ENCODE data around the gene YAP1. TPM values are rescaled to one million over a fixed set of nuclear protein-coding genes. Genes with fewer than 3 reads are reported as not detected.

YAP1 gene
- polyA plus RNA-seq, 1 donor from 2014 or later = 0.46 TPM

GRCh38 chr11:102201776-102202175 is 91.5 kb downstream of the YAP1 start:
- Histone ChIP-seq H3K9ac (ENCODE audit: low read length) (no peak overlapping the region), H3K9me3 (ENCODE audit: low read length) (no peaks in the 10 kb centered on the region), H2AFZ (ENCODE audit: low read depth, low read length) (no peak overlapping the region), H3K9me2 (ENCODE audit: insufficient read depth, low read length) (no peaks in the 10 kb centered on the region), H3K79me2 (replicated peaks; ENCODE audit: insufficient read depth, low read length) (no peaks in the 10 kb centered on the region), H3K36me3 (ENCODE audit: insufficient read depth, low read length) (no peaks in the 10 kb centered on the region), H3K4me3 (ENCODE audit: low read length) (no peak overlapping the region), H3K4me2 (ENCODE audit: low read length) (no peak overlapping the region), H4K20me1 (ENCODE audit: insufficient read depth) (no peaks in the 10 kb centered on the region), H3F3A (ENCODE audit: insufficient read depth, low read length, poor library complexity, severe bottlenecking) (no peaks in the 10 kb centered on the region), H3K27ac (ENCODE audit: low read length) (no peak overlapping the region), H3K27me3 (ENCODE audit: insufficient read depth, low read depth, low read length) (no peaks in the 10 kb centered on the region)
- TF ChIP-seq, protein P1, sequence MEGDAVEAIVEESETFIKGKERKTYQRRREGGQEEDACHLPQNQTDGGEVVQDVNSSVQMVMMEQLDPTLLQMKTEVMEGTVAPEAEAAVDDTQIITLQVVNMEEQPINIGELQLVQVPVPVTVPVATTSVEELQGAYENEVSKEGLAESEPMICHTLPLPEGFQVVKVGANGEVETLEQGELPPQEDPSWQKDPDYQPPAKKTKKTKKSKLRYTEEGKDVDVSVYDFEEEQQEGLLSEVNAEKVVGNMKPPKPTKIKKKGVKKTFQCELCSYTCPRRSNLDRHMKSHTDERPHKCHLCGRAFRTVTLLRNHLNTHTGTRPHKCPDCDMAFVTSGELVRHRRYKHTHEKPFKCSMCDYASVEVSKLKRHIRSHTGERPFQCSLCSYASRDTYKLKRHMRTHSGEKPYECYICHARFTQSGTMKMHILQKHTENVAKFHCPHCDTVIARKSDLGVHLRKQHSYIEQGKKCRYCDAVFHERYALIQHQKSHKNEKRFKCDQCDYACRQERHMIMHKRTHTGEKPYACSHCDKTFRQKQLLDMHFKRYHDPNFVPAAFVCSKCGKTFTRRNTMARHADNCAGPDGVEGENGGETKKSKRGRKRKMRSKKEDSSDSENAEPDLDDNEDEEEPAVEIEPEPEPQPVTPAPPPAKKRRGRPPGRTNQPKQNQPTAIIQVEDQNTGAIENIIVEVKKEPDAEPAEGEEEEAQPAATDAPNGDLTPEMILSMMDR (IDR thresholded peaks at IDR 0.05; ENCODE audit: poor library complexity, severe bottlenecking) = no peak
- TF ChIP-seq MXI1 (conservative IDR thresholded peaks at IDR 0.05; ENCODE audit: poor library complexity, severe bottlenecking) = no peak
- TF ChIP-seq RAD21 (conservative IDR thresholded peaks at IDR 0.05) = no peak
- no peak for TF ChIP-seq TAF1 (IDR thresholded peaks at IDR 0.05; ENCODE audit: low read depth)
- TF ChIP-seq EZH2 (IDR thresholded peaks at IDR 0.05; ENCODE audit: borderline replicate concordance, insufficient read depth, low read length, poor library complexity, severe bottlenecking) = no peak
- TF ChIP-seq POLR2AphosphoS5 (IDR thresholded peaks at IDR 0.05) = no peak
- TF ChIP-seq SMC3 (conservative IDR thresholded peaks at IDR 0.05; ENCODE audit: poor library complexity) = no peak
- TF ChIP-seq, protein P2, sequence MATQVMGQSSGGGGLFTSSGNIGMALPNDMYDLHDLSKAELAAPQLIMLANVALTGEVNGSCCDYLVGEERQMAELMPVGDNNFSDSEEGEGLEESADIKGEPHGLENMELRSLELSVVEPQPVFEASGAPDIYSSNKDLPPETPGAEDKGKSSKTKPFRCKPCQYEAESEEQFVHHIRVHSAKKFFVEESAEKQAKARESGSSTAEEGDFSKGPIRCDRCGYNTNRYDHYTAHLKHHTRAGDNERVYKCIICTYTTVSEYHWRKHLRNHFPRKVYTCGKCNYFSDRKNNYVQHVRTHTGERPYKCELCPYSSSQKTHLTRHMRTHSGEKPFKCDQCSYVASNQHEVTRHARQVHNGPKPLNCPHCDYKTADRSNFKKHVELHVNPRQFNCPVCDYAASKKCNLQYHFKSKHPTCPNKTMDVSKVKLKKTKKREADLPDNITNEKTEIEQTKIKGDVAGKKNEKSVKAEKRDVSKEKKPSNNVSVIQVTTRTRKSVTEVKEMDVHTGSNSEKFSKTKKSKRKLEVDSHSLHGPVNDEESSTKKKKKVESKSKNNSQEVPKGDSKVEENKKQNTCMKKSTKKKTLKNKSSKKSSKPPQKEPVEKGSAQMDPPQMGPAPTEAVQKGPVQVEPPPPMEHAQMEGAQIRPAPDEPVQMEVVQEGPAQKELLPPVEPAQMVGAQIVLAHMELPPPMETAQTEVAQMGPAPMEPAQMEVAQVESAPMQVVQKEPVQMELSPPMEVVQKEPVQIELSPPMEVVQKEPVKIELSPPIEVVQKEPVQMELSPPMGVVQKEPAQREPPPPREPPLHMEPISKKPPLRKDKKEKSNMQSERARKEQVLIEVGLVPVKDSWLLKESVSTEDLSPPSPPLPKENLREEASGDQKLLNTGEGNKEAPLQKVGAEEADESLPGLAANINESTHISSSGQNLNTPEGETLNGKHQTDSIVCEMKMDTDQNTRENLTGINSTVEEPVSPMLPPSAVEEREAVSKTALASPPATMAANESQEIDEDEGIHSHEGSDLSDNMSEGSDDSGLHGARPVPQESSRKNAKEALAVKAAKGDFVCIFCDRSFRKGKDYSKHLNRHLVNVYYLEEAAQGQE (IDR thresholded peaks at IDR 0.05; ENCODE audit: borderline replicate concordance) = no peak
- TF ChIP-seq EP300 (conservative IDR thresholded peaks at IDR 0.05; ENCODE audit: poor library complexity, severe bottlenecking) = no peak

DNA sequence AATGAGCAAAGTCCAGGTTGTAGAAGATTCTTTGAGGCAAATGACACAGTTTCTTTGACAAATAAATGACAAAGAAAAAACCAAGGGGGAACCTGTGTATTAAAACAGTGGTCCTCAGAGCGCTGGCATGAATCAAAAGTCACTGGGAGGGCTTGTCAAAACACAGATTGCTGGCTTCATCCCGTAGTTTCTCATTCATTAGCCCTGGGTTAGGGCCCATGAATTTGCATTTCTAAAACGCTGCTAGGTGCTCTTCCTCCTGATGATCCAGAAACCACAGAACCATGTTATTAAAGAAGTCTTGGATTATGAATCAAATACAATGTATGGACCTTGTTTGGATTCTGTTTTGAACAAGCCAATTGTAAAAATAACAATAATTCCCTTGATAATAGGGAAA is 92.7 kb downstream of the YAP1 start:
- Histone ChIP-seq H3K79me2 (replicated peaks; ENCODE audit: insufficient read depth, low read length) (no peaks in the 10 kb centered on the region), H3K4me2 (ENCODE audit: low read length) (no peak overlapping the region)

More for the DNA sequence above, 92.7 kb downstream of the YAP1 start:
- Histone ChIP-seq H3F3A (ENCODE audit: insufficient read depth, low read length, poor library complexity, severe bottlenecking) (no peaks in the 10 kb centered on the region), H4K20me1 (ENCODE audit: insufficient read depth) (no peaks in the 10 kb centered on the region), H3K27me3 (ENCODE audit: insufficient read depth, low read depth, low read length) (no peaks in the 10 kb centered on the region), H3K4me3 (ENCODE audit: low read length) (no peak overlapping the region), H2AFZ (ENCODE audit: low read depth, low read length) (no peak overlapping the region), H3K9me3 (ENCODE audit: low read length) (no peaks in the 10 kb centered on the region), H3K27ac (ENCODE audit: low read length) (no peak overlapping the region), H3K9me2 (ENCODE audit: insufficient read depth, low read length) (no peaks in the 10 kb centered on the region), H3K9ac (ENCODE audit: low read length) (no peak overlapping the region), H3K36me3 (ENCODE audit: insufficient read depth, low read length) (no peaks in the 10 kb centered on the region)
- TF ChIP-seq TAF1 (IDR thresholded peaks at IDR 0.05; ENCODE audit: low read depth) (no peak), EP300 (conservative IDR thresholded peaks at IDR 0.05; ENCODE audit: poor library complexity, severe bottlenecking) (no peak), EZH2 (IDR thresholded peaks at IDR 0.05; ENCODE audit: borderline replicate concordance, insufficient read depth, low read length, poor library complexity, severe bottlenecking) (no peak), RAD21 (conservative IDR thresholded peaks at IDR 0.05) (no peak), SMC3 (conservative IDR thresholded peaks at IDR 0.05; ENCODE audit: poor library complexity) (no peak), MXI1 (conservative IDR thresholded peaks at IDR 0.05; ENCODE audit: poor library complexity, severe bottlenecking) (no peak), POLR2AphosphoS5 (IDR thresholded peaks at IDR 0.05) (no peak)
- TF ChIP-seq, protein P1 (IDR thresholded peaks at IDR 0.05; ENCODE audit: poor library complexity, severe bottlenecking) = no peak
- TF ChIP-seq, protein P2 (IDR thresholded peaks at IDR 0.05; ENCODE audit: borderline replicate concordance) = no peak
